NB4 (cell line): ENCODE results near the gene GRSF1.

Experiments used
- DNase-seq: peaks from one replicate; pipeline ENCODE4 v3.0.0; 2010; ENCODE audit warnings: low read depth
- H3K4me3 ChIP-seq: one replicate; pipeline ENCODE4 v1.5.1; 2011; ENCODE audit warnings: mild to moderate bottlenecking, low read depth, low read length, moderate library complexity
- CTCF ChIP-seq: IDR thresholded peaks from one replicate; pipeline ENCODE4 v1.5.1; 2012; ENCODE audit warnings: low read depth, low read length
- MAX ChIP-seq: IDR thresholded peaks from 2 replicates; pipeline ENCODE4 v1.6.1; 2011; ENCODE audit warnings: low read depth, low read length
- MYC ChIP-seq: IDR thresholded peaks from 2 replicates; pipeline ENCODE4 v1.6.1; 2011; ENCODE audit warnings: low read depth, low read length
- POLR2A ChIP-seq: IDR thresholded peaks from 2 replicates; pipeline ENCODE4 v1.6.1; 2011; ENCODE audit warnings: mild to moderate bottlenecking; ENCODE audit not compliant: insufficient read length; ENCODE audit errors: extremely low read depth

The GRSF1 gene

GRCh38 chr4:70808151-70808550 lies 31.5 kb downstream of the GRSF1 start:
- no peak overlapping the region for H3K4me3 ChIP-seq
- peak; percentile 29 for DNase-seq
- no peak for TF ChIP-seq MAX
- TF ChIP-seq MYC: no peak
- TF ChIP-seq CTCF: no peak
- no peak for TF ChIP-seq POLR2A

- no peak for TF ChIP-seq CTCF
- TF ChIP-seq MAX: no peak
- no peak for TF ChIP-seq MYC
- no peak for TF ChIP-seq POLR2A
- no peak overlapping the region for H3K4me3 ChIP-seq
- no peak for DNase-seq
Measured at GRCh38 chr4:70802928-70803580, 36.6 kb downstream of the GRSF1 start.

- no peak overlapping the region for H3K4me3 ChIP-seq
- TF ChIP-seq POLR2A: no peak
- TF ChIP-seq MAX: no peak
- no peak for TF ChIP-seq MYC
- no peak for TF ChIP-seq CTCF
- no peak for DNase-seq
Measured at GRCh38 chr4:70801265-70801809, 38.4 kb downstream of the GRSF1 start.

GRCh38 chr4:70793626-70794025 lies 46.1 kb downstream of the GRSF1 start:
- no peak overlapping the region for H3K4me3 ChIP-seq
- TF ChIP-seq MYC (no peak), MAX (no peak), POLR2A (no peak), CTCF (no peak)
- DNase-seq: no peak

GRCh38 chr4:70788733-70789132 lies 51.0 kb downstream of the GRSF1 start:
- no peak for DNase-seq
- TF ChIP-seq MYC (no peak), CTCF (no peak), MAX (no peak), POLR2A (no peak)
- no peak overlapping the region for H3K4me3 ChIP-seq
